ENCODE data around the gene CREM. TPM values are rescaled to one million over a fixed set of nuclear protein-coding genes. Genes with fewer than 3 reads are reported as not detected.
"Not testable (repeated sequence)": the region's sequence is repeated elsewhere in the genome, so short reads cannot be mapped to it uniquely, and the experiment has no call there.

The CREM gene
- total RNA-seq (45.7 TPM), polyA plus RNA-seq (49.3 TPM)

DNA sequence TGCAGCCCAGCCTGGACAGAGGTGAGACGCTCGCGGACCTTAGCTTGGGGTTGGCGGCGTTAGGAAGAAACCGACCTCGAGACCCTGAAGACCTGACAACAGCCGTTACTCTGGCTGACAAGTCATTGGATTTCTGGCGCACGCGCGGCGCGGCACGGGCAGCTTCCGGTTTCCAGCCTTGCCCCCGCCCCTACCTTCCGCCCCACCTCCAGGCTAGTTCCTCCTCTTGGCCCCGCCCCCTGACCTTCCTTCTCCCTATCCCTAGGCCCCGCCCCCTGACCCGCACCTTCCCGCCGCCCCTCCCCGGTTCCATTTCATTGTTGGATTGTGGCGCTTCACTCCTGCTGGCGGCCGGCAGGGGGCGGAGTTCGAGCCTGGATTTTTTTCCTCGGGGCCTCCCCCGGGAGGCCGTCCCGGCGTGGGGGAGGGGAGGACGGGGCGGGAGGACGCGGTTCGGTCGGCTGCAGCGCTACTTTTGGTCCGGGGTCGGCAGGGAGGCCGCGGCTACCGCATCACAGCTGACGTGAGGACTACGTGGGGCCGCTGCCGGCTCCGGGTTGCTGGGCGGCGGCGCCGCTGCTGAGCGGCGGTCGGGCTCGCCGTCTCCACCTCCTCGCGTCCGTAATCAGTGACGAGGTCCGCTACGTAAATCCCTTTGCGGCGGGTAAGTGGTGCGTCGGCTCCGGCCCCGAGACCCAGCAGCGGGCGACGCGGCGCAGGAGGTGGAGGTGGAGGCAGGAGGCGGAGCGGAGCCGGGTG is at the start of gene CREM:
TSS of gene CREM (plus strand) at position 317 of the 759 bp plus-strand sequence. CDS start 10,990 bp downstream, outside the sequence.
- peak; percentile 94 for DNase-seq (ENCODE audit: extremely low spot score)
- under 1% methylated on average over 80 of the region's 80 CpGs for WGBS

DNA sequence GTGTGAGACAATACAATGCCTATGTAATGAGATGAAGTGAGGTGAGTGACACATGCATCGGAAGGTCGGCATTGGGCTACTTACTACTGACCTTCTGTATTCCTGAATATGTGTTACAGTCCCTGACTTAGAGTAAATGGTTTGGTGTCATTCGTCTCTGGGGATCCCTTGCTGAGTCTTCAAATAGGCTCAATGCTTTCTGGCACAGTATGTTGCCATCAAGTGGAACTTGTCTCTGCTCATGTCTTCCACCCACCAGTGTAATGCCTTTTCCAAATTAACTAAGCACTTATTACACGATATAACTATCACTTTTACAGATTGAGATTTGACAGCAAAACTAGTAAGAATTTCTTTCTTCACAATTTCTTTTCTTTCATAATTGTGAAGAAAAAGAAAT is 47.4 kb upstream of the CREM start:
- H3K27ac ChIP-seq (ENCODE audit: low read depth) = no peak overlapping the region
- no peak for DNase-seq (ENCODE audit: extremely low spot score)
- WGBS = 94% methylated on average over 4 of the region's 4 CpGs
- no peaks in the 10 kb centered on the region for H3K4me1 ChIP-seq (ENCODE audit: insufficient read depth)
- H3K4me3 ChIP-seq (ENCODE audit: low read depth, low read length) = no peak overlapping the region
- H3K36me3 ChIP-seq (ENCODE audit: insufficient read depth) = no peaks in the 10 kb centered on the region

More for the DNA sequence above, at the start of gene CREM:
- H3K4me1 ChIP-seq (ENCODE audit: insufficient read depth) = no peaks in the 10 kb centered on the region
- H3K27ac ChIP-seq (ENCODE audit: low read depth) = peak within 1 kb of the TSS; percentile 98
- H3K36me3 ChIP-seq (ENCODE audit: insufficient read depth) = no peaks in the 10 kb centered on the region
- peak within 1 kb of the TSS; percentile 77 for H3K4me3 ChIP-seq (ENCODE audit: low read depth, low read length)

DNA sequence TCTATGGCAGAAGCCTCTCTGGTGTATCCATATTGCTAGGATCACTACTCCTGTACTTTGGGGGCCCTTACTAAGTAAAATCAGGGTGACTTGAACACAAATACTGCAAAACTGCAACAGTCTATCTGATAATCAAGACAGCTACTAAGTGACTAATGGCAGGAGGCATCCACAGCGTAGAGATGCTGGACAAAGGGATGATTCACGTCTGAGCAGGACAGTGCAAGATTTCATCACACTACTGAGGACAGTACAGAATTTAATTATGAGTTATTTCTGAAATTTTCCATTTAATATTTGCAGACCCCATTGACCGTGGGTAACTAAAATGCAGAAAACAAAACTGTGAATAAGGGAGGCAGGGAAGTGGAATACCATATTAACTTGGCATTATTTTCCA is 46.9 kb upstream of the CREM start:
- H3K36me3 ChIP-seq (ENCODE audit: insufficient read depth) = no peaks in the 10 kb centered on the region
- H3K4me1 ChIP-seq (ENCODE audit: insufficient read depth) = no peaks in the 10 kb centered on the region
- no peak overlapping the region for H3K4me3 ChIP-seq (ENCODE audit: low read depth, low read length)
- no peak for DNase-seq (ENCODE audit: extremely low spot score)
- no peak overlapping the region for H3K27ac ChIP-seq (ENCODE audit: low read depth)
- 78% methylated on average over 3 of the region's 3 CpGs for WGBS

DNA sequence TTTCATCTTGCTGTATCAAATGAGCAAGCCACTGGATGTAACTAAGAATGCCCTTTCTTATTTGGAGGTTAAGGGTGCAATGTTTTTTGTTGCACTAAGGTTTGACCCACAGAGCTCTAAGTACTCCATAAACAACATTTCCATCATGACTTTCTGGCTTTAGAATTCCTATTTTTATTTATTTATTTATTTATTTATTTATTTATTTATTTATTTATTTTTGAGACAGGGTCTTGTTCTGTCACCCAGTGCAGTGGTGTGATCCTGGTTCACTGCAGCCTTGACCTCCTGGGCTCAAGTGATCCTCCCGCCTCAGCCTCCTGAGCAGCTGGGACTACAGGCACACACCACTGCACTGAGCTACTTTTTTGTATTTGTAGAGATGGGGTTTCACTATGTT is 46.4 kb upstream of the CREM start:
- not testable (repeated sequence) for H3K27ac ChIP-seq (ENCODE audit: low read depth); DNase-seq (ENCODE audit: extremely low spot score); H3K4me3 ChIP-seq (ENCODE audit: low read depth, low read length); H3K4me1 ChIP-seq (ENCODE audit: insufficient read depth); H3K36me3 ChIP-seq (ENCODE audit: insufficient read depth)
- WGBS = 100% methylated on average over 1 of the region's 1 CpG

DNA sequence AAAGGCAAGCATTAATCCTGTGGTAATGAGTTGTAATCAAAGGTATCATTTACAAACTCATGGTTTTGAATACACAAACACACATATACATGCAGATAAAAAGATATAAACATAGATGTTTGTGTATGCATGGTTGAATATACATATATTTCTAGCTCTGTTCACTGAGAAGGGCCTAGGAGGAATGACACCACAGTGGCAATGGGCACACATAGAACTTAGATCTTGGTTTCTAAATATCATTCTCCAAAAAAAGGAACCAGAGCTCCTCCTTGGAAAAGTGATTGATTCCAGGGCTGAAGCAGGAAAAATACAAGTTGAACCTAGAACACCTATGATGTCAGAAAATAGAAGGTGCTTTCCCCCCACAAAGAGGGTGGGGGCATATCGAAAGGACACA is 43.4 kb upstream of the CREM start:
- DNase-seq (ENCODE audit: extremely low spot score) = no peak
- no peaks in the 10 kb centered on the region for H3K36me3 ChIP-seq (ENCODE audit: insufficient read depth)
- H3K4me3 ChIP-seq (ENCODE audit: low read depth, low read length) = no peak overlapping the region
- no peak overlapping the region for H3K27ac ChIP-seq (ENCODE audit: low read depth)
- no peaks in the 10 kb centered on the region for H3K4me1 ChIP-seq (ENCODE audit: insufficient read depth)
- 98% methylated on average over 1 of the region's 1 CpG for WGBS

DNA sequence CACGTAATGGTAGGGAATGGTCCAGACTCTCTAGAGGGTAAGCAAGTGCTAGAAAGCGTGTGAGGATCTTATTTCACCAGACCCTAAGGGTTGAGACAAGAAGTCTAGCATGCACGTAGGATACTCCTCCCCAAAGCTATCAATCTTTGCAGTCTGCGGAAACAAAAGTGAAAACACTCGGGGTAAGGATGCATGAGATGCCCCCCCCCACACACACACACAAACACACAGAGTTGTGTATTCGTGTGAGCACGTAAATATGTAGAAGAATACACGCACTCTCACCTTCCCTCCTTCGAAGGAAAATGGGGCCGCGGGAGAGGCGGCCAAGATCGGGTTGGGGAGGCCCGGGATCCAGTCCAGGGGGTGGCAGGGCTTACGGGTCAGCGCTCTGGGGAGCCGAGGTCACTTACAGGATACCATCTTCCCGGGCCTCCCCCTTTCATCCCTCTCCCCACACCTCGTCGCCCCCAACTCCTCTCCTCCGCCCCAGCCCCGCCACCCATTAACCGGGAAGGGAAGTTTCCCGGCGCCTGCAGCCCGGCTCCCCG is 37.0 kb upstream of the CREM start:
- DNase-seq (ENCODE audit: extremely low spot score) = no peak
- WGBS = under 1% methylated on average over 27 of the region's 27 CpGs
- peak overlapping the region; percentile 97 for H3K4me3 ChIP-seq (ENCODE audit: low read depth, low read length)
- no peaks in the 10 kb centered on the region for H3K36me3 ChIP-seq (ENCODE audit: insufficient read depth)
- H3K4me1 ChIP-seq (ENCODE audit: insufficient read depth) = no peaks in the 10 kb centered on the region
- H3K27ac ChIP-seq (ENCODE audit: low read depth) = peak overlapping the region; percentile 91

DNA sequence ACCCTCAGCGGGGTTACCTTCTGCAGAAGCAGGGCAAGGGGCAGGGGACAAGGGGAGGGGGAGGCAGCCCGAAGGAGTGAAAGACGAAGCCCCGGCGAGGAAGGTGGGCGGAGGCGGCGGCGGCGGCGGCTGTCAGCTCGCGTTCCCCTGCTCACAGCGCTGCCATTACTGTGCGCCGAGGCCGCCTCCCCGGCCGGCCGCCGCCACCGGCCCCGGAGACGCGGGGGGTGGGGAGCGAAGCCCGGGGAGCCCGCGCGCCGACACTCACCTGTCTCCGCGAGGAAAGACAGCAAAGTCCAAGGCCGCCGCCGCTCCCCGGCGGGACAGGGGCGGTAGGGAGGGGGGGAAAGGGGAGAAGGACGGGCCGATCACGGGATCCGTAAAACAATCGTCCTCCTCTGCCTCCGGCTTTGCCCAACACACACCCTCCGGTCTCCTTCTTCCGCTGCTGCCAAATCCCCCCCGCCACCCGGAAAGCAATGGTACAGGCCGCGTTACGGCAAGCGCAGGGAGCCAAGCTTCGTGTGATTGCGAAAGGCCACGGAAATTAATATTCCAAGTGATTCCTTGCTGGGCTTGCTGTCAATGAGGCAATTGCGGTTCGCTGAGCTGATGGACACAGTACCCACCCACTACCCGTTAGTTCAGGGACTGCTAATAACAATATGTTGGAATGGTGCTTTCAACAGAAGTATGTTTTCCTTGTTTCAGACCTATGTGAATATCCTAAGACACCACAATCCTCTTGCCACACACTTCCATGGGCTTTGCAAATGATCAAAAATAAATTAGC is 36.3 kb upstream of the CREM start, which contains the start of gene CUL2:
TSS of gene CUL2 (minus strand) at position 180 of the 793 bp plus-strand sequence. CDS start 19,024 bp downstream, outside the sequence.
- no peaks in the 10 kb centered on the region for H3K36me3 ChIP-seq (ENCODE audit: insufficient read depth)
- H3K27ac ChIP-seq (ENCODE audit: low read depth) = peak within 1 kb of the TSS; percentile 91
- WGBS = under 1% methylated on average over 59 of the region's 59 CpGs
- peak; percentile 91 for DNase-seq (ENCODE audit: extremely low spot score)
- peak within 1 kb of the TSS; percentile 97 for H3K4me3 ChIP-seq (ENCODE audit: low read depth, low read length)
- H3K4me1 ChIP-seq (ENCODE audit: insufficient read depth) = no peaks in the 10 kb centered on the region

DNA sequence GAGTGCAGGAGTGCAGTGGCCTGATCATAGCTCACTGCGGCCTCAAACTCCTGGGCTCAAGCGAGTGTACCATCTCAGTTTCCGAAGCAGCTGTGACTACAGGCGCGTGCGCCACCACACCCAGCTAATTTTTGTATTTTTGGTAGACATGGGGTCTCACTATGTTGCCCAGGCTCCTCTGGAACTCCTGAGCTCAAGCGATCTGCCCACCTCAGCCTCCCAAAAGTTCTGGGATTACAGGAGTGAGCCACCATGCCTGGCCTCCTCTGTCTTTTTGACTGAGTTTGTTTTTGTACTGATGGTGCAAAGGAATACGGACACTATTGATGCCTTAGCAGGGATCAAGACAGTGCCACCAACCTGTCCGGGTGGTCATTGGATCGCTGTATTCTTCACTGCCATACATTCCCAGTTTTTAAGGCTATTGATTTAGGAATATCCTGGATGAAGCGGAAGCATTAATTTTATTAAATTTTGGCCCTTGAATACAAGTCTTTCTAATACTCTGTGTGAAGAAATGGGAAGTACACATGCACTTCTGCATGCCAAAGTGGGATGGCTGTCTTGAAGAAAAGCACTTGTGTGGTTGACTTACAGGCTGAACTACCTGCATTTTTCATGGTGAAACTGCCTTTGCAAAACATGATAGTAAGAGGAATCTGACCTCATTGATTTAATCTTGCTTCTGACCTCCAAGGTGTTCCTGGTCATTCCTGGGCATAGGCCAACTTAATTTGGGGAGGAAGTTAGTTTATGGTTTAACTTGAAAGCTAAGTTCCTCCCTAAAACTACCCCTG is 34.5 kb upstream of the CREM start:
- Histone ChIP-seq H3K36me3 (ENCODE audit: insufficient read depth) (no peaks in the 10 kb centered on the region), H3K4me3 (ENCODE audit: low read depth, low read length) (no peak overlapping the region), H3K4me1 (ENCODE audit: insufficient read depth) (no peaks in the 10 kb centered on the region), H3K27ac (ENCODE audit: low read depth) (no peak overlapping the region)
- DNase-seq (ENCODE audit: extremely low spot score) = no peak
- WGBS = 88% methylated on average over 11 of the region's 11 CpGs

DNA sequence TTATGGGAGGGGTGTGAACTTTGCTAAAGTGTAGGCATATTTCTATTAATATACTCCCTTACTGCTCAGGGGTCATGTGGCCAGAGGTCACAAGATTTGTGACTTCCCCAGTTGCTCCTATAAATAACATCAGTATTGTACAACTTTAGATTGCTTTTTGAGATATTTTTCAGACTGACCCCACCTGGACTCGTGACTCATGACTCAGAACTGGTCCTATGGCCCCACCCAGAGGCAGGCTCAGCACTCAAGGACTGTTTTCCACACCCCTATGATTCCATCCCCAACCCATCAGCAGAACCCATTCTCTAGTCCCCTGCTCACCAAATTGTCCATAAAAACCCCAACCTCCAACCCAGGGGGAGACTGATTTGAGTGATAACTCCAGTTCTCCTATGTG is 33.8 kb upstream of the CREM start:
- no peak for DNase-seq (ENCODE audit: extremely low spot score)
- Histone ChIP-seq H3K4me1 (ENCODE audit: insufficient read depth) (no peaks in the 10 kb centered on the region), H3K36me3 (ENCODE audit: insufficient read depth) (no peaks in the 10 kb centered on the region), H3K27ac (ENCODE audit: low read depth) (no peak overlapping the region), H3K4me3 (ENCODE audit: low read depth, low read length) (no peak overlapping the region)
- WGBS = 64% methylated on average over 1 of the region's 1 CpG

DNA sequence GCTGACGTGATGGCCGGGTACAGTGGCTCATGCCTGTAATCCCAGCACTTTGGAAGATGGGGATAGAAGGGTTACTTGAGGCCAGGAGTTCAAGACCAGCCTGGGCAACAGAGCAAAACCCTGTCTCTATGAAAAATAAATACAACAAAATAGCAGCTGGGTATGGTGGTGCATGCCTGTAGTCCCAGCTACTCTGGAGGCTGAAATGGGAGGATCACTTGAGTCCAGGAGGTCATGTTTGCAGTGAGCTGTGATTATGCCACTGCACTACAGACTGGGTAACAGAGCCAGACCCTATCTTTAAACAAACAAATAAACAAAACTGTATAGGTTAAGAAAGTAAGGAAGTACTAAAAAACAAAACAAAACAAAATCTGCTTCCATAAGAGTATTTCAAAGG is 30.3 kb upstream of the CREM start:
- no peaks in the 10 kb centered on the region for H3K36me3 ChIP-seq (ENCODE audit: insufficient read depth)
- 72% methylated on average over 2 of the region's 2 CpGs for WGBS
- DNase-seq (ENCODE audit: extremely low spot score) = no peak
- no peaks in the 10 kb centered on the region for H3K4me1 ChIP-seq (ENCODE audit: insufficient read depth)
- no peak overlapping the region for H3K27ac ChIP-seq (ENCODE audit: low read depth)
- no peak overlapping the region for H3K4me3 ChIP-seq (ENCODE audit: low read depth, low read length)

DNA sequence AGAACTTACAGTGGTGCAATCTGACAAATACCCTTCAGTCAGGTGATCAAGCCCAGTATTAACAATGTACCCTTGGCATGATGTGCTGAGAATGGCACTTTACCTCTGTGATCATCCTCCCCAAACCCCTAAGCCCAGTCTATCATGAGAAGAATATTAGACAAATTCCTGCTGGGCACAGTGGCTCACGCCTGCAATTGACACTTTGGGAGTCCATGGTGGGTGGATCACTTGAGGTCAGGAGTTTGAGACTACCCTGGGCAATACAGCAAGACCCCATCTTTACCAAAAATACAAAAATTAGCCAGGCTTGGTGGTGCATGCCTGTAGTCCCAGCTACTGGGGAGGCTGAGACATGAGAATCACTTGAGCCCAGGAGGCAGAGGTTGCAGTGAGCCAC is 29.1 kb upstream of the CREM start:
- Histone ChIP-seq H3K27ac (ENCODE audit: low read depth) (no peak overlapping the region), H3K4me3 (ENCODE audit: low read depth, low read length) (no peak overlapping the region), H3K4me1 (ENCODE audit: insufficient read depth) (no peaks in the 10 kb centered on the region), H3K36me3 (ENCODE audit: insufficient read depth) (no peaks in the 10 kb centered on the region)
- WGBS = 77% methylated on average over 1 of the region's 1 CpG
- no peak for DNase-seq (ENCODE audit: extremely low spot score)

DNA sequence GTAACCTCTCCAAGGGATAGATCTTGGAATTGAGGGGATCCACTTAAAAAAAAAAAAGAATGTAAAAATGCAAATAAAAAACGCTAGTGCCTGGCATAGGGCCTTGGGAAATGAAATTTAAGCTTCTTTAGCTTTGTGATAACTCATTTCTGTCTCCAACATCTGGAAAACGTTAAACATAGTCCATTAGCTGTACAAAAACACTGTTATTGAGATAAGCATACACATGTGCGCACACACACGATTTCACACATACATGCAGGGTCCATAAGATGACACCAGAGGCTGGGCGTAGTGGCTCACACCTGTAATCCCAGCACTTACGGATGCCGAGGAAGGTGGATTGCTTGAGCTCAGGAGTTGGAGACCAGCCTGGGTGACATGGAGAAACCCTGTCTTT is 22.8 kb upstream of the CREM start:
- 38% methylated on average over 7 of the region's 7 CpGs for WGBS

DNA sequence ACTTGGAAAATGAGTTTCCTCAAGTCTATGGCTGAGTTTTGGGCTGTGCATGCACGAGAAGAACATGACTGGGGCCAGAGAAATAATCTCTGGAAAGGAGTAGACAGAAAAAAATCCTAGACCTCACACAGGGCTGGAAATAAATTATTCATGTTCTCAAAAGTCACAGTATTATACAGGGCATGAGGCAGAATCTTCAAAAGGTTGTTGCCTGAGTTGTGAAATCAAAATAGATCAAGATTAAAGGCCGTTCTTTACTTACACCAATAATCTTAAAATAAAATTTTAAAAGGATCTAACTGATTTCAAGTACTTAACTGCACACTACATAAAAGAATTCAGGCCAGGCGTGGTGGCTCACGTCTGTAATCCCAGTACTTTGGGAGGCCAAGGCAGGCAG is 14.1 kb upstream of the CREM start:
- Histone ChIP-seq H3K4me3 (ENCODE audit: low read depth, low read length) (no peak overlapping the region), H3K36me3 (ENCODE audit: insufficient read depth) (no peaks in the 10 kb centered on the region), H3K4me1 (ENCODE audit: insufficient read depth) (no peaks in the 10 kb centered on the region), H3K27ac (ENCODE audit: low read depth) (no peak overlapping the region)
- whole genome bisulfite sequencing = 56% methylated on average over 4 of the region's 4 CpGs
- no peak for DNase-seq (ENCODE audit: extremely low spot score)

More for the DNA sequence above, 22.8 kb upstream of the CREM start:
- Histone ChIP-seq H3K4me1 (ENCODE audit: insufficient read depth) (no peaks in the 10 kb centered on the region), H3K4me3 (ENCODE audit: low read depth, low read length) (no peak overlapping the region), H3K36me3 (ENCODE audit: insufficient read depth) (no peaks in the 10 kb centered on the region), H3K27ac (ENCODE audit: low read depth) (no peak overlapping the region)
- DNase-seq (ENCODE audit: extremely low spot score) = peak; percentile 43

All from urinary bladder (tissue), 4 donors.